Suprapubic skin (tissue), 4 donors: ENCODE results near the gene SPRN. TPM values are rescaled to one million over a fixed set of nuclear protein-coding genes. Genes with fewer than 3 reads are reported as not detected.

Experiments
- DNase-seq, 2 donors: peaks; one replicate each; pipeline ENCODE4 v3.0.0-alpha.2; 2019; ENCODE audit warnings: low spot score in 2 of 2
- H3K27ac ChIP-seq: fragments of 200-600 bp; sonication (generic); one replicate; pipeline ENCODE4 v1.5.1; 2019
- H3K27me3 ChIP-seq: fragments of 200-600 bp; sonication (generic); one replicate; pipeline ENCODE4 v1.5.1; 2019
- H3K36me3 ChIP-seq: fragments of 200-600 bp; sonication (generic); one replicate; pipeline ENCODE4 v1.5.1; 2019
- H3K4me1 ChIP-seq: fragments of 200-600 bp; sonication (generic); one replicate; pipeline ENCODE4 v1.5.1; 2019
- H3K4me3 ChIP-seq: fragments of 200-600 bp; sonication (generic); one replicate; pipeline ENCODE4 v1.5.1; 2019; ENCODE audit warnings: mild to moderate bottlenecking
- H3K9me3 ChIP-seq: fragments of 200-600 bp; sonication (generic); one replicate; pipeline ENCODE4 v1.5.1; 2019
- CTCF ChIP-seq, 2 donors: fragments of 200-600 bp in 1 of 2; fragments of 450-650 bp in 1 of 2; sonication (generic) in 1 of 2; IDR thresholded peaks; one replicate each; pipeline ENCODE4 v1.5.1; 2016 to 2019; ENCODE audit warnings: antibody characterized with exemption in 2 of 2, mild to moderate bottlenecking in 1 of 2, moderate library complexity in 1 of 2
- EP300 ChIP-seq: sonication (generic); formaldehyde crosslinking; IDR thresholded peaks from one replicate; pipeline ENCODE4 v1.6.1; 2017; ENCODE audit warnings: antibody characterized with exemption
- POLR2A ChIP-seq, 2 donors: fragments of 450-650 bp; IDR thresholded peaks; one replicate each; pipeline ENCODE4 v1.6.1; 2017; ENCODE audit warnings: antibody characterized with exemption in 2 of 2, mild to moderate bottlenecking in 2 of 2, moderate library complexity in 2 of 2
- POLR2AphosphoS5 ChIP-seq, 3 donors: sonication (generic); formaldehyde crosslinking; IDR thresholded peaks; one replicate each; pipeline ENCODE4 v1.6.1; 2017; ENCODE audit warnings: antibody characterized with exemption in 3 of 3
- WGBS: methylation state at CpG from one replicate; pipeline ENCODE4 v1.1.5; 2018; 5-methylcytosine and 5-hydroxymethylcytosine counted together
- total RNA-seq, 4 donors: library from RNA; depleted of rRNA; stranded (reverse); fragments of >200 nt; gene quantifications; one replicate each; pipeline ENCODE4 v1.1.0, GENCODE V29; 2016

The SPRN gene
- total RNA-seq, 4 donors from 2014 or later, result 0.23 to 0.56 TPM; not detected in 2

DNA sequence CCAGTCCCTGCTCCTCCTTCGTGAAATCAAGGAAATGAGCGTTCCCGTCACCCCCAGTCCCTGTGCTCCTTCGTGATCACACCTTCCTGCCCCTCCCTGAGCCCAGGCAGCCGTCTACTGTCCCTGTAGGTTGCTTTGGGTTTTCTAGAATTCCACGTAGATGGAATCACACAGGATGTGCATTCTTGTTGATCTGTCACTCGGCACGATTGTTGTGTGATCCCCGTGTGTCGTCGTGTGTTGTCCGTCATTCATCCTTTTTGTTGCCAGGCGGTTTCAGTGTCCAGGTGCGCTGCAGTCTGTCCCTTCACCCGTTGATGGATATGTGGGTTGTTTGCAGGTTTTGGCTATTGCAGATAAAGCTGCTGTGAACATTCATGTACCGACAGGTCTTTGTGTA is 21.1 kb downstream of the SPRN start:
- no peak for TF ChIP-seq CTCF (IDR thresholded peaks at IDR 0.05)
- TF ChIP-seq POLR2A (IDR thresholded peaks at IDR 0.05), result no peak
- TF ChIP-seq EP300, result no peak
- TF ChIP-seq POLR2AphosphoS5 (IDR thresholded peaks at IDR 0.05), result no peak
- WGBS, result 89% methylated on average over 16 of the region's 16 CpGs
- Histone ChIP-seq H3K4me1 (no peaks in the 10 kb centered on the region), H3K36me3 (peaks cover 62% of the 10 kb centered on the region), H3K9me3 (no peaks in the 10 kb centered on the region), H3K27me3 (no peaks in the 10 kb centered on the region), H3K4me3 (no peak overlapping the region), H3K27ac (no peak overlapping the region)
- DNase-seq, result peak in 1 of 2 donors; percentile 30

DNA sequence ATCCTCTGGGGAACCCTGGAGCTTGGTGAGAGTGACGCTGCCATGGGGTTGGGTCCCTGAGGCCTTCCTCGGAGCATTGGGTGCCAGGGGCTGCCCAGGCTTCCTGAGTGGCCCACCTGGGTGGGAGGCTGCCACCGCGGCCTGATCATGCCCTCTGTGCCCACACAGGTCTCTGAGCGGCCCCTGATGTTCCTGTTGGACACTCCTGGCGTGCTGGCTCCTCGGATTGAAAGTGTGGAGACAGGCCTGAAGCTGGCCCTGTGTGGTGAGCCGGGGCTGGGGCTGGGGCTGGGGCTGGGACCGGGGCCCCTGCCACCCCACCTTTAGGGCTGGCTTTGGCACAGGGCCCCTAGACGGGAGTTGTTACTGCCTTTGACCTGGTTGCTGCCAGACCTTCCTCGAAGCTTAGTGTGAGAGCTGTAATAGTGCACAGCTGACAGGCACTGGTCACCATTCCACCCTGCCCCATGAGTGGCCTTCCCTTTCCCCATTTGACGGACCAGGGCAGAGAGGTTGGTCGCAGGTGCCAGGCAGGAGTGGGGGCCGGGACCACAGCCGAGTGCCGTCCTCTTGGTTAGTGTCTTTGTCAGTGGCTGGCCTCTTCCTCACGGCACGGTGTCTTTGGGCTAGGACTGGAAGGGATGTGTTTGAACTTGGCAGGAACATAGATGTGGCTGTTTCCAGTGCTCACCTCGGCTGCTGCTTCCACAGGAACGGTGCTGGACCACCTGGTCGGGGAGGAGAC is 22.3 kb downstream of the SPRN start:
- no peak overlapping the region for H3K4me3 ChIP-seq
- peak in 1 of 2 donors; percentile 40 for DNase-seq
- no peak overlapping the region for H3K27ac ChIP-seq
- H3K36me3 ChIP-seq, result peaks cover 69% of the 10 kb centered on the region
- H3K27me3 ChIP-seq, result no peaks in the 10 kb centered on the region
- 97% methylated on average over 8 of the region's 21 CpGs for WGBS
- no peaks in the 10 kb centered on the region for H3K4me1 ChIP-seq
- TF ChIP-seq POLR2A (IDR thresholded peaks at IDR 0.05) (no peak), POLR2AphosphoS5 (IDR thresholded peaks at IDR 0.05) (no peak), CTCF (IDR thresholded peaks at IDR 0.05) (no peak), EP300 (no peak)
- no peaks in the 10 kb centered on the region for H3K9me3 ChIP-seq

- no peak overlapping the region for H3K27ac ChIP-seq
- H3K36me3 ChIP-seq, result peaks cover 69% of the 10 kb centered on the region
- peak; percentile 28 to 45 for DNase-seq
- no peak for TF ChIP-seq EP300
- H3K9me3 ChIP-seq, result no peaks in the 10 kb centered on the region
- H3K4me3 ChIP-seq, result no peak overlapping the region
- H3K27me3 ChIP-seq, result no peaks in the 10 kb centered on the region
- H3K4me1 ChIP-seq, result no peaks in the 10 kb centered on the region
- WGBS, result 92% methylated on average over 10 of the region's 12 CpGs
Measured at GRCh38 chr10:133401500-133401899, 22.9 kb downstream of the SPRN start.

GRCh38 chr10:133400624-133401424 is 23.6 kb downstream of the SPRN start:
- peak in 1 of 2 donors; percentile 33 for DNase-seq
- Histone ChIP-seq H3K27ac (no peak overlapping the region), H3K9me3 (no peaks in the 10 kb centered on the region), H3K4me1 (no peaks in the 10 kb centered on the region), H3K36me3 (peaks cover 74% of the 10 kb centered on the region), H3K27me3 (no peaks in the 10 kb centered on the region), H3K4me3 (no peak overlapping the region)
- TF ChIP-seq POLR2AphosphoS5 (IDR thresholded peaks at IDR 0.05) (no peak), CTCF (IDR thresholded peaks at IDR 0.05) (no peak), EP300 (no peak), POLR2A (IDR thresholded peaks at IDR 0.05) (no peak)
- WGBS, result 83% methylated on average over 9 of the region's 10 CpGs

GRCh38 chr10:133399123-133399601 is 25.3 kb downstream of the SPRN start:
- Histone ChIP-seq H3K4me1 (peaks cover 14% of the 10 kb centered on the region), H3K27ac (no peak overlapping the region), H3K4me3 (no peak overlapping the region), H3K36me3 (peaks cover 68% of the 10 kb centered on the region), H3K27me3 (no peaks in the 10 kb centered on the region), H3K9me3 (no peaks in the 10 kb centered on the region)
- 96% methylated on average over 15 of the region's 19 CpGs for WGBS
- TF ChIP-seq EP300, result no peak
- no peak for TF ChIP-seq POLR2A (IDR thresholded peaks at IDR 0.05)
- TF ChIP-seq CTCF (IDR thresholded peaks at IDR 0.05), result no peak
- TF ChIP-seq POLR2AphosphoS5 (IDR thresholded peaks at IDR 0.05), result no peak
- DNase-seq, result peak in 1 of 2 donors; percentile 57
